ENCODE data around the gene FGG. TPM values are rescaled to one million over a fixed set of nuclear protein-coding genes. Genes with fewer than 3 reads are reported as not detected.

FGG gene
- total RNA-seq, 4 donors from 2014 or later, result not detected

- WGBS, 2 donors, result 90 to 92% methylated on average over 3 of the region's 3 CpGs
- Histone ChIP-seq H3K9me3 (no peaks in the 10 kb centered on the region), H3K27ac (no peak overlapping the region), H3K27me3 (no peaks in the 10 kb centered on the region), H3K4me3 (no peak overlapping the region), H3K36me3 (no peaks in the 10 kb centered on the region), H3K4me1 (no peaks in the 10 kb centered on the region)
- no peak for DNase-seq (ENCODE audit: low spot score in 2 of 2)
- TF ChIP-seq EP300 (IDR thresholded peaks at IDR 0.05) (no peak), POLR2A (IDR thresholded peaks at IDR 0.05) (no peak)
- TF ChIP-seq, protein P1, sequence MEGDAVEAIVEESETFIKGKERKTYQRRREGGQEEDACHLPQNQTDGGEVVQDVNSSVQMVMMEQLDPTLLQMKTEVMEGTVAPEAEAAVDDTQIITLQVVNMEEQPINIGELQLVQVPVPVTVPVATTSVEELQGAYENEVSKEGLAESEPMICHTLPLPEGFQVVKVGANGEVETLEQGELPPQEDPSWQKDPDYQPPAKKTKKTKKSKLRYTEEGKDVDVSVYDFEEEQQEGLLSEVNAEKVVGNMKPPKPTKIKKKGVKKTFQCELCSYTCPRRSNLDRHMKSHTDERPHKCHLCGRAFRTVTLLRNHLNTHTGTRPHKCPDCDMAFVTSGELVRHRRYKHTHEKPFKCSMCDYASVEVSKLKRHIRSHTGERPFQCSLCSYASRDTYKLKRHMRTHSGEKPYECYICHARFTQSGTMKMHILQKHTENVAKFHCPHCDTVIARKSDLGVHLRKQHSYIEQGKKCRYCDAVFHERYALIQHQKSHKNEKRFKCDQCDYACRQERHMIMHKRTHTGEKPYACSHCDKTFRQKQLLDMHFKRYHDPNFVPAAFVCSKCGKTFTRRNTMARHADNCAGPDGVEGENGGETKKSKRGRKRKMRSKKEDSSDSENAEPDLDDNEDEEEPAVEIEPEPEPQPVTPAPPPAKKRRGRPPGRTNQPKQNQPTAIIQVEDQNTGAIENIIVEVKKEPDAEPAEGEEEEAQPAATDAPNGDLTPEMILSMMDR (IDR thresholded peaks at IDR 0.05), result no peak
Observed at GRCh38 chr4:154608361-154609252, 3.8 kb downstream of the FGG start.

- 90 to 92% methylated on average over 6 of the region's 6 CpGs for WGBS, 2 donors
- Histone ChIP-seq H3K36me3 (no peaks in the 10 kb centered on the region), H3K4me3 (no peak overlapping the region), H3K27me3 (no peaks in the 10 kb centered on the region), H3K27ac (no peak overlapping the region), H3K9me3 (no peaks in the 10 kb centered on the region), H3K4me1 (no peaks in the 10 kb centered on the region)
- TF ChIP-seq POLR2A (IDR thresholded peaks at IDR 0.05), result no peak
- no peak for TF ChIP-seq EP300 (IDR thresholded peaks at IDR 0.05)
- TF ChIP-seq, protein P1 (IDR thresholded peaks at IDR 0.05), result no peak
- DNase-seq (ENCODE audit: low spot score in 2 of 2), result no peak
Observed at GRCh38 chr4:154606728-154607723, 5.4 kb downstream of the FGG start.

DNA sequence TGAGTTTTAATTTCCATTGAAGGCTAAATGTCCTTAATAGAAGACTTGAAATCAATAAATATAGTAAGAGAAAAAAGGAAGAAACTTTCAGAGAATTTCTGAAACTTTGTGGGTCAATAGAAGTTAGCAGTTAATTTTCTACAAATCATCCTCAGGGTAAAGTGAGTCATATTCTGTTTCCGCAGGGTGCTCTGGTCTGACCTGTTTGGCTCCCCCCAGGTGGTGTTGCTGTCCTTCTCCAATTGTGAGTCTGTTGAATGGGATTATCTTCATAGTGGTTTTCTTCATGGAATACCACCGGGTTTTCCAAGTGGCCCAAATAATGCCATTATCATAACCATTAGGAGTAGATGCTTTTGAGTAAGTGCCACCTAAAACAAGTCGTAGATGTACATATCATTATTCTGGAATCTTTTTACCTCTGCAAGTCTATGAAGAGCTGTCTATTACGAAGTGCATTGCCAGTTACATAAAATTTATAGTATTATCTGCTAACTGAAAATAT, 7.7 kb downstream of the FGG start:
- H3K27me3 ChIP-seq, result no peaks in the 10 kb centered on the region
- H3K4me3 ChIP-seq, result no peak overlapping the region
- H3K4me1 ChIP-seq, result no peaks in the 10 kb centered on the region
- H3K9me3 ChIP-seq, result no peaks in the 10 kb centered on the region
- WGBS, 2 donors, result 81 to 86% methylated on average over 4 of the region's 4 CpGs
- DNase-seq (ENCODE audit: low spot score in 2 of 2), result no peak
- no peaks in the 10 kb centered on the region for H3K36me3 ChIP-seq
- H3K27ac ChIP-seq, result no peak overlapping the region
- TF ChIP-seq POLR2A (IDR thresholded peaks at IDR 0.05) (no peak), EP300 (IDR thresholded peaks at IDR 0.05) (no peak)
- TF ChIP-seq, protein P1 (IDR thresholded peaks at IDR 0.05), result no peak

DNA sequence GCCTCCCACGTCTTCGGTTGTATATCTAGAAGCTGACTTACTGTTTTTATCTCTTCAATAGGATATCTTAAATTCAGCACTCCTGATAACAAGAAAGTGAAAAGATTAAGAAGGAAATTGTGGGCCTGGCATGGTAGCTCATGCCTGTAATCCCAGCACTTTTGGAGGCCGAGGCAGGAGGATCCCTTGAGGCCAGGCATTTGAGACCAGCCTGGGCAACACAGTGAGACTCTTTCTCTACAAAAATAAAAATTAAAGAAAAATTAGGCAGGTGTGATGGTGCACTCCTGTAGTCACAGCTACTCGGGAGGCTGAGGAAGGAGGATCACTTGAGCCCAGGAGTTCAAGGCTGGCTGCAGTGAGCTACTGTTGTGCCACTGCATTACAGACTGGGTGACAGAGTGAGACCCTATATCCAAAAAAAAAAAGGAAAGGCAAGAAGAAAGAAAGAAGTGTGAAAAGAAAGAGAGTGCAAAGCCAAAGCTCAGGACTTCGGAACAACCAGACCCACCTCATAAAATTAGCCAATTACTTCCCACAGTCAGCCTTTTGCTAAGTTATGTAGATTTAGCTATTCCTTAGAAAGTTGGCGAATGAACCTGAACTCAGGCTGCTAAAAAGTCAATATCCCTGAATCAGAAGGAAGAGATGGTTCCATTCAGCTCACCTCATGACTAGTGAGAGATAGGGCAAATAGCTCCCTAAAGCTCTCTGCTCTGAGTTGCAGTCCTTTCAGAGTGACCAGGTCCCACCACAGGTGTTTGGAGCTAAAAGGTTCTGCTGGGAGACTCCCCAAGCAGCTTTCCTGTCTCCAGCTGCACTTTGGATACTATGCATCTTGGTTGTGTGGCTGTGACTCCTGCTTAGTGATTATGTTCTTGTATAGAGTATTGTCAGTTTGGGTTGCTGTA, 9.2 kb downstream of the FGG start:
- WGBS, 2 donors, result 80 to 85% methylated on average over 6 of the region's 6 CpGs
- H3K27ac ChIP-seq, result no peak overlapping the region
- DNase-seq (ENCODE audit: low spot score in 2 of 2), result no peak
- H3K4me1 ChIP-seq, result no peaks in the 10 kb centered on the region
- H3K36me3 ChIP-seq, result no peaks in the 10 kb centered on the region
- no peaks in the 10 kb centered on the region for H3K27me3 ChIP-seq
- no peaks in the 10 kb centered on the region for H3K9me3 ChIP-seq
- TF ChIP-seq EP300 (IDR thresholded peaks at IDR 0.05) (no peak), POLR2A (IDR thresholded peaks at IDR 0.05) (no peak)
- TF ChIP-seq, protein P1 (IDR thresholded peaks at IDR 0.05), result no peak
- H3K4me3 ChIP-seq, result no peak overlapping the region
